Measurements from ENCODE around the gene OGDH. TPM values are rescaled to one million over a fixed set of nuclear protein-coding genes. Genes with fewer than 3 reads are reported as not detected.

The OGDH gene
- total RNA-seq, 4 donors from 2014 or later = 98.6 to 146 (median 127) TPM

GRCh38 chr7:44567884-44568283 lies 38.5 kb upstream of the OGDH start:
- H3K36me3 ChIP-seq = peaks cover 88% of the 10 kb centered on the region
- no peak for DNase-seq (ENCODE audit: low spot score in 2 of 2)
- no peak overlapping the region for H3K4me3 ChIP-seq
- H3K27me3 ChIP-seq = no peaks in the 10 kb centered on the region
- H3K27ac ChIP-seq = no peak overlapping the region
- H3K4me1 ChIP-seq = peaks cover 10% of the 10 kb centered on the region
- H3K9me3 ChIP-seq = no peaks in the 10 kb centered on the region
- WGBS = 91% methylated on average over 6 of the region's 6 CpGs
- TF ChIP-seq POLR2AphosphoS5 (IDR thresholded peaks at IDR 0.05) (no peak), CTCF (IDR thresholded peaks at IDR 0.05) (no peak)

GRCh38 chr7:44568771-44569560 lies 37.5 kb upstream of the OGDH start:
- Histone ChIP-seq H3K27me3 (no peaks in the 10 kb centered on the region), H3K9me3 (no peaks in the 10 kb centered on the region), H3K27ac (no peak overlapping the region), H3K4me1 (peaks cover 16% of the 10 kb centered on the region), H3K36me3 (peaks cover 85% of the 10 kb centered on the region), H3K4me3 (no peak overlapping the region)
- DNase-seq (ENCODE audit: low spot score in 2 of 2) = peak in 1 of 2 donors; percentile 62
- TF ChIP-seq POLR2A (IDR thresholded peaks at IDR 0.05) = no peak
- TF ChIP-seq EP300 (IDR thresholded peaks at IDR 0.05) = no peak
- no peak for TF ChIP-seq POLR2AphosphoS5 (IDR thresholded peaks at IDR 0.05)
- no peak for TF ChIP-seq CTCF (IDR thresholded peaks at IDR 0.05)
- 90% methylated on average over 17 of the region's 17 CpGs for WGBS

GRCh38 chr7:44569959-44570358 lies 36.5 kb upstream of the OGDH start:
- H3K9me3 ChIP-seq = no peaks in the 10 kb centered on the region
- H3K4me3 ChIP-seq = no peak overlapping the region
- peaks cover 76% of the 10 kb centered on the region for H3K36me3 ChIP-seq
- TF ChIP-seq POLR2A (IDR thresholded peaks at IDR 0.05) = no peak
- no peak for TF ChIP-seq EP300 (IDR thresholded peaks at IDR 0.05)
- TF ChIP-seq CTCF (IDR thresholded peaks at IDR 0.05) = no peak
- TF ChIP-seq POLR2AphosphoS5 (IDR thresholded peaks at IDR 0.05) = no peak
- WGBS = 86% methylated on average over 7 of the region's 9 CpGs
- peaks cover 26% of the 10 kb centered on the region for H3K4me1 ChIP-seq
- peak; percentile 40 to 60 for DNase-seq (ENCODE audit: low spot score in 2 of 2)
- H3K27ac ChIP-seq = no peak overlapping the region
- H3K27me3 ChIP-seq = no peaks in the 10 kb centered on the region

GRCh38 chr7:44572771-44573170 lies 33.7 kb upstream of the OGDH start:
- TF ChIP-seq POLR2A (IDR thresholded peaks at IDR 0.05) = no peak
- no peak for TF ChIP-seq CTCF (IDR thresholded peaks at IDR 0.05)
- no peak for TF ChIP-seq POLR2AphosphoS5 (IDR thresholded peaks at IDR 0.05)
- no peak for TF ChIP-seq EP300 (IDR thresholded peaks at IDR 0.05)
- Histone ChIP-seq H3K4me1 (peaks cover 29% of the 10 kb centered on the region), H3K36me3 (peaks cover 56% of the 10 kb centered on the region), H3K27me3 (no peaks in the 10 kb centered on the region), H3K9me3 (no peaks in the 10 kb centered on the region), H3K27ac (no peak overlapping the region), H3K4me3 (peak overlapping the region; percentile 79)
- WGBS = 66% methylated on average over 5 of the region's 5 CpGs
- DNase-seq (ENCODE audit: low spot score in 2 of 2) = peak; percentile 26 to 31

GRCh38 chr7:44573464-44574286 lies 32.8 kb upstream of the OGDH start, which contains the start of gene DDX56:
Gene DDX56 (minus strand): TSS chr7:44573908. CDS start chr7:44573895, 13 bp downstream.
- Histone ChIP-seq H3K4me3 (peak within 1 kb of the TSS; percentile 79), H3K27ac (peak within 1 kb of the TSS; percentile 90), H3K9me3 (no peaks in the 10 kb centered on the region), H3K27me3 (no peaks in the 10 kb centered on the region), H3K36me3 (peaks cover 54% of the 10 kb centered on the region), H3K4me1 (peaks cover 29% of the 10 kb centered on the region)
- 0% methylated on average over 10 of the region's 74 CpGs for WGBS
- TF ChIP-seq POLR2AphosphoS5 (IDR thresholded peaks at IDR 0.05) (peak; percentile 56 to 71 (median 68)), CTCF (IDR thresholded peaks at IDR 0.05) (no peak), POLR2A (IDR thresholded peaks at IDR 0.05) (peak; percentile 34 to 85)
- peak; percentile 96 for DNase-seq (ENCODE audit: low spot score in 2 of 2)

Measured in suprapubic skin (tissue), 4 donors.